ENCODE data around the gene LYL1. TPM values are rescaled to one million over a fixed set of nuclear protein-coding genes. Genes with fewer than 3 reads are reported as not detected.
A peak's percentile ranks its signal among the peaks of the same experiment; 100 is the strongest.
"Not testable (repeated sequence)": the region's sequence is repeated elsewhere in the genome, so short reads cannot be mapped to it uniquely, and the experiment has no call there.

The LYL1 gene
- polyA plus RNA-seq, 1 donor from 2014 or later: not detected

- Histone ChIP-seq H3K79me2 (replicated peaks; ENCODE audit: insufficient read depth, low read length) (peaks cover 4% of the 10 kb centered on the region), H3K9me3 (ENCODE audit: low read length) (no peaks in the 10 kb centered on the region), H3K4me2 (ENCODE audit: low read length) (peak overlapping the region; percentile 69), H3K9me2 (ENCODE audit: insufficient read depth, low read length) (no peaks in the 10 kb centered on the region), H2AFZ (ENCODE audit: low read depth, low read length) (peak overlapping the region; percentile 88), H3K36me3 (ENCODE audit: insufficient read depth, low read length) (no peaks in the 10 kb centered on the region), H3K27me3 (ENCODE audit: insufficient read depth, low read depth, low read length) (peaks cover 10% of the 10 kb centered on the region), H3F3A (ENCODE audit: insufficient read depth, low read length, poor library complexity, severe bottlenecking) (no peaks in the 10 kb centered on the region), H4K20me1 (ENCODE audit: insufficient read depth) (no peaks in the 10 kb centered on the region), H3K4me3 (ENCODE audit: low read length) (peak overlapping the region; percentile 97), H3K27ac (ENCODE audit: low read length) (peak overlapping the region; percentile 96), H3K9ac (ENCODE audit: low read length) (peak overlapping the region; percentile 92)
- TF ChIP-seq RAD21 (conservative IDR thresholded peaks at IDR 0.05): no peak
These were observed 47.0 kb upstream of the LYL1 start for GRCh38 chr19:13149628-13150186.

- peak overlapping the region; percentile 69 for H3K4me2 ChIP-seq (ENCODE audit: low read length)
- H3K27ac ChIP-seq (ENCODE audit: low read length): peak overlapping the region; percentile 96
- H4K20me1 ChIP-seq (ENCODE audit: insufficient read depth); H3F3A ChIP-seq (ENCODE audit: insufficient read depth, low read length, poor library complexity, severe bottlenecking); H3K79me2 ChIP-seq (replicated peaks; ENCODE audit: insufficient read depth, low read length); H3K27me3 ChIP-seq (ENCODE audit: insufficient read depth, low read depth, low read length); H3K36me3 ChIP-seq (ENCODE audit: insufficient read depth, low read length); H3K9me3 ChIP-seq (ENCODE audit: low read length); H3K9me2 ChIP-seq (ENCODE audit: insufficient read depth, low read length): not testable (repeated sequence)
- peak overlapping the region; percentile 88 for H2AFZ ChIP-seq (ENCODE audit: low read depth, low read length)
- peak overlapping the region; percentile 97 for H3K4me3 ChIP-seq (ENCODE audit: low read length)
- H3K9ac ChIP-seq (ENCODE audit: low read length): peak overlapping the region; percentile 92
These were observed 46.5 kb upstream of the LYL1 start for GRCh38 chr19:13149173-13149627.

GRCh38 chr19:13146763-13147563 is 44.3 kb upstream of the LYL1 start:
- Histone ChIP-seq H3K27me3 (ENCODE audit: insufficient read depth, low read depth, low read length) (no peaks in the 10 kb centered on the region), H3F3A (ENCODE audit: insufficient read depth, low read length, poor library complexity, severe bottlenecking) (no peaks in the 10 kb centered on the region), H3K4me3 (ENCODE audit: low read length) (no peak overlapping the region), H3K4me2 (ENCODE audit: low read length) (no peak overlapping the region), H3K27ac (ENCODE audit: low read length) (no peak overlapping the region), H3K9ac (ENCODE audit: low read length) (no peak overlapping the region), H3K79me2 (replicated peaks; ENCODE audit: insufficient read depth, low read length) (peaks cover 4% of the 10 kb centered on the region), H2AFZ (ENCODE audit: low read depth, low read length) (no peak overlapping the region), H4K20me1 (ENCODE audit: insufficient read depth) (no peaks in the 10 kb centered on the region), H3K36me3 (ENCODE audit: insufficient read depth, low read length) (no peaks in the 10 kb centered on the region), H3K9me3 (ENCODE audit: low read length) (no peaks in the 10 kb centered on the region), H3K9me2 (ENCODE audit: insufficient read depth, low read length) (no peaks in the 10 kb centered on the region)
- TF ChIP-seq EZH2 (IDR thresholded peaks at IDR 0.05; ENCODE audit: borderline replicate concordance, insufficient read depth, low read length, poor library complexity, severe bottlenecking) (no peak), POLR2AphosphoS5 (IDR thresholded peaks at IDR 0.05) (no peak), CTCF (IDR thresholded peaks at IDR 0.05; ENCODE audit: poor library complexity, severe bottlenecking) (no peak), TAF1 (IDR thresholded peaks at IDR 0.05; ENCODE audit: low read depth) (no peak), REST (IDR thresholded peaks at IDR 0.05; ENCODE audit: borderline replicate concordance) (no peak), MXI1 (conservative IDR thresholded peaks at IDR 0.05; ENCODE audit: poor library complexity, severe bottlenecking) (no peak), RAD21 (conservative IDR thresholded peaks at IDR 0.05) (no peak), EP300 (conservative IDR thresholded peaks at IDR 0.05; ENCODE audit: poor library complexity, severe bottlenecking) (no peak), SMC3 (conservative IDR thresholded peaks at IDR 0.05; ENCODE audit: poor library complexity) (no peak)
